Raji (cell line): Measurements from ENCODE around the gene ELFN2.

Experiments
- POLR2A ChIP-seq: IDR thresholded peaks from 2 replicates; pipeline ENCODE4 v1.6.1; 2011; ENCODE audit warnings: low read depth, low read length, control low read depth; ENCODE audit not compliant: insufficient read depth

ELFN2 gene

DNA sequence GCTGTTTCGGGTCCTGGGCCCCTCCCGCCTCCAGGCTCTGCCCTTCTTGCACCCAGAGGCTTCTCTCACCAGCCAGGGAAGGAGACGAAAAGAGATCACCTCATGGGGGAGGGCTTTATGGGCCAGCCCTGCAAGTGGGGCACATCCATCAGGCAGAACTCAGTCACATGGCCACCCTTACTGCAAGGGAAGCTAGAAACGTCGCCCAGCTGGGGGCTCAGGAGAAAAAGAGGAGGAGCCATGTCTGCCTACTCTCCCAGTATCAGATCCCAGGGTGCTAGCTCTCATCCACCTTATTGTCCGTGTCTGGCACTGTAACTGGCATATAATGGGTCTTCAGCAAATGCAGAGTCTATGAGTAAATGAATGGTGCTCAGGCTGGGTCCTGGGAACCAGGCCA, 34.7 kb upstream of the ELFN2 start:
- TF ChIP-seq POLR2A = no peak

DNA sequence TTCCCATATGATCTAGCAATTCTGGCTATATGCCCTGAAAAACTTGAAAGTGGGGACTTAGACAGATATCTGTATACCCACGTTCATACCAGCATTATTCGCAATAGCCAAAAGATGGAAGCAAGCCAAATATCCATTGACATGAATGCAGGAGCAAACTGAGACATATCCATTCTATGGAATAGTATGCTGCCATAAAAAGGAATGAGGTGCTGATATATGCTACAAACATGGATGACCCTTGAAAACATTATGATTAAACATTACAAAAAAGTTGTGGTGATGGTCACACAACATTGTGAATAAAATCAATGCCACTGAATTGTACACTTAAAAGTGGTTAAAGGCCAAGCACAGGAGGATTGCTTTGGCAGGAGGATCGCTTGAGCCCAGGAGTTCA, 33.4 kb upstream of the ELFN2 start:
- TF ChIP-seq POLR2A = no peak

DNA sequence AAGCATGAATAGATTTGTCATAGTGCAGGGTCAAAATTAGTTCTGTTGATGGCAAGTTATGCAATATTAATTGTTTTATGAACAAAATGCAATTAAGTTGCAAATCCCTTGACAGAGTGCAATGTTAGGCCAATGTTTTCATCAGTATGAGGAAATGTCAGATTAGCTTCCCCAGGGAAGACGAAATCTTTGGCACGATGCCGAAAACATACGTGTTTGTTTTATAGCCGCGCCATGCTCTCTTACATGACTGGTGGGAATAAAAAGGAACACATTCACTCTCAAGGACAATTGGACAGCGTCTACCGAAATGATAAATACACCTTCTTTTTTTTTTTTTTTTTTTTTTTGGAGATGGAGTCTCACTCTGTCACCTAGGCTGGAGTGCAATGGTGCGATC, 31.9 kb upstream of the ELFN2 start:
- TF ChIP-seq POLR2A = no peak

DNA sequence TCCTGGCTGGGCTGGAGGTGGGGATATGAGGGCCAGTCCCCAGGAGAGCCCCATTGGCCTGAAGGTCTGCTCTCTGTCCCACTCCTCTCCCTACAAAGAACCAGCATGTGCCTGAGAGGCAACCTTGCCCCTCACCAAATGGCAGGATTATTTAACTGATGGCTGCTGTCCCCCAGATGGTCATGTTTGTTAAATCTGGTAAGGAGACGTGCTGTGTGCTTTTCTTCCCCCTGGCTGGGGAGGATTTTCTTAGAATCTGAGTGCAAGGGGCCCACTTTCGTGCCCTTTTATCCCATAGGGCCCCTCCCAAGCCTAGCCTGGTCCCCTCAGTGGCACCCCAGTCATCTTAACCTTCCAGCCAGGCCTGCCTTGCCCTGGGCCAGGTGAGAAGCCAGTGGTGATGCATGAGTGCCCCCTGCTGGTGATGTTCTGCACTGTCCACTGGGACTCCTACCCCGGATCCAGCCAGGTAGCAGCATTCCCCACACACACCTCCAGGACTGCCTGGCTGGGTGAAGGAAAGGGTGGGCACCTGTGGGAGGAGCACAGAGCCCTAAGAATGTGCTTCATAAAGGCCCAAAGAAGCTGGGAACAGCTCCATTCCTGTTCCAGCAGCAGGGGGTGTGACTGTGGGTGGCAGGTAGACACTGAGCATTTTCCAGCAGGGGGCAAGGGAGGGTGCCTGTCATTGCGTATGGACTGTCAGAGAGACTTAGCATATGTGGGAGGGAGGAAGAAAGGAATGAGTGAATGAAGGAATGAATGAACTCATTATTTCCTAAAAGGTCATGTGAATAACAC, 30.0 kb upstream of the ELFN2 start:
- TF ChIP-seq POLR2A = no peak

DNA sequence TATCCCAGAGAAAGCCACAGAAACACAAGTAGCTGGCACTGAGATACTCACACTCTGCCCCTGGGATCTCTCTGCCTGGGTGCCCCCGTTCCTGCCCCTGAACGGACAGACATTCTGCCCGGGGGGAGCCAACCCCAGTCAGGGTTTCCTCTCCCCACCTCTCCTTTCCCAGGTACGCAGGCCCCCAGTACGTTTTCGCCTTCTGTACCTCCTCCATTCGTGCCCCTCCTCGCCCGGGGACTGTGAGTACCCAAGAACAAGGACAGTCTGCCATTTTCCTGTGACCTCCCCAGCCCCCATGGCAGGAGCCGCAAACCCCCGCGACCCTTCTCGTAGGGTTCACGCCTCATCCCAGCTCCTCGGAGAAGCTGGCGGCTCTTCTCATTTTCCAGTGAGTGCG, 29.1 kb upstream of the ELFN2 start:
- no peak for TF ChIP-seq POLR2A

DNA sequence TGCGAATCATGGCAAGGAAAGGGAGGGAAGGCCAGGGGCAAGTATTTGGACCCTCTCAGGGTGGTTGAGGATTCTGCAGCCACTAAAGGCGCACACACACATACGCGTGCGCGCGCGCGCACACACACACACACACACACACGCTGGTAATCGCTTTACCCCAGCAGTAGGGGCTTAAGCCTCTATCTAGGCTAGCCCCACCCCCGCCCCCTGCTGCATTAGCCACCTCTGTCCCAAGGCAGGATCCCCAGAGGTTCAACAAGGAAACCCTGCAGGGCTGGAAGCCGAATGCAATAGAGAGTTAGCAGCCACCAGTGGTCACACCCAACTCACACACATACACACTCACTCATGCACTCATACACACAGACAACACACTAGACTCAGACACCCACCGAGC, 28.6 kb upstream of the ELFN2 start:
- no peak for TF ChIP-seq POLR2A

DNA sequence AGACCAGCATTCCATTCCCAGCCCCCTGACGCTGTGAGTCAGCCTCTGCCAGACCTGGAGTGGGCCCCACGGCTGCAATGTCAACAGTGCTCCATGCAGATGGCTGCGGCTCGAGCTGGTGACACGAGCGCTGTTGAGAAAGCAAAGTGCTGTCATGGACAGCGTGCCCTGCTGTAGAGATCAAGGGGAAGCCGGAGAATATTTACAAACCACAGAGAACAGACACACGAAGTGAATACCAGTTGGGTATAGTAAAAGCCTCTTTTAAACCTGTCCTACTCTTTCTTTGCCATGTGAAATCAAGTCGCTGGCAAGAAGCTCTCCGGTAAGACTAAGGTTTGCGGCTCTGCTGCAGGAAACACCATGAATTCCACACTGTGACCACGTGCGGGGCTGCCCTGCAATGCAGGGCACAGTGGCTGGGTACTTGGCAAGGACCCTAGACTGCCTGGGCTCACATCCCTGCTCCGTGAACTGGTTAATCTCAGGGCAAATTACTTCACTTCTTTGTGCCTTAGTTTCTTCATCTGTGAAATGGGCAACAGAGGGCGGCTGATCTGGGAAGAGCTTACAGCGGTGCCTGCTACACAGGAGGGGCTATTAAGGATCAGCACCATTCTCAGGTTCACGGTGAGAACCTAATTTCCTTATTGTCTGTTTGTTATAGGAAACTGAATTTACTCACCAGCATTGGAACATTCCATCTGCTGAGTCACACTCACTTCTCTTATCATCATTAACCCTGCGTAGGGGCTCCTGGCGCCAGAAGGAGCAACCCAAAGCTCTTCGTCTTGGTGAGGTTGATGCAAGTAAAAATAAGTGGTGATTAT, 27.8 kb upstream of the ELFN2 start:
- TF ChIP-seq POLR2A = no peak

DNA sequence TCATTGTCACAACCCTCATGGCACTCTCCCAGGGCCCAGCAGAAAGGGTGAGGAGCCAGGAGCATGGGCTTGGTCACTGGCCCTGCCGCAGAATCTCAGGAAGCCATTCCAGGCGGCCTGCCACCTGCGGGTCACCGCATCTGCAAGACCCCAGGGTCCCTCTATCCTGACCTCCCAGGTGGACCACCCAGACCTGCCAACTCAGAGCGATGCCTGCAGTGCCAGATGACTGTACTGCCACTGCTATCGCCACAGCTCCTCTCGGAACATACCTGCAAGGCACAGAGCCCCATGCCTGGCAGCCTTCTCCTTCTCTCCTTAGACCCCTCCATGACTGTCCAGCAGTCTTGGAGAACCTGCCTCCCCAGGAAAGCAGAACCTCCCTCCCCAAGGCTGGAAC, 26.4 kb upstream of the ELFN2 start:
- no peak for TF ChIP-seq POLR2A

DNA sequence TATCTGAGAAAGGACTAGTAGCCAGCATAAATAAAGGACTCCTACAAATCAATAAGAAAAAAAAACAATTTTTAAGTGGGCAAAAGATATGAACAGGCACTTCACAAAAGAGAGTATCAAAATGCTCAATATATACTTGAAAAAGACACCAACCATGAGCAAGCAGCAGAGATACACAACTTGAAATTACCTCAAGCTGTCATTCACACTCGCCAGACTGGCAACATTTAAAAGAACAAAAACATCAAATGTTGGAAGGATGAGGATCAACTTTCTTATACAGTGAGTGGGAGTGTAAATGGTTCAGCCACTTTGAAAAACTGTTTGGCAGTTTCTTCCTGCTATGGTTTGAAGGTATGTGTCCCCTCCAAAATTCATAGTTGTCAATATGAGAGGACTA, 23.9 kb upstream of the ELFN2 start:
- no peak for TF ChIP-seq POLR2A

DNA sequence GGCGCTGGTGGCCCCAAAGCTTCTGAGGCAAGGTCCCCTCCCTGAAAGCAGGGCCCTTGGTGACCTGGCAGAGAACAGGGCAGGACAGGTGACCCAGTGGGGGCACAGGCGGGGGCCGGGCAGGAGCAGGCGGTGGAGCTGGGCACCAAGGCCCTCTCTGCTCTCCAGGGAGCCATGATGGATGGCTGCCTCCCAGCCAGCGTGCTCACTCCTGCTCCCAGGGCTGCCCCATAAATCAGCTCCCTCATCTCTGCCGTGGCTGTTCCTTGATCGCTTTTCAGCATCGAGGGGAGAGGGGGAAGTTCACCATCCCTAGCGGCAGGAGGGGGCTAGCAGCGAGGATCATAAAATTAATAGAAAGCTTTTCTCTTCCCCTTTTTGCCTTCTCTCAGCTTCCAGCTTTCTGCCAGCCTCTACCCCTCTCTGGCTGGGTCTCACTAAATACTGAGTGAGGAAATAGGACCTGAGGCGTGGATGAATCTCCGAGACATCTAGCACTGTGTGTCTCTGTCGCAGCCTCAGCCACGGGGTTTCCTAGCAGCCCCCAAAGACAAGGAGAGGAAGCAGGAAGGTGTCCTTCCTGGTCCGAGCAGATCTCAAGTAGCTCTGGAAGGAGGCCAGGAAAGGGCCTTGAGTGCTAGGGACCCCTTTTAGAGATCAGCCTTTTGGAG, 22.2 kb upstream of the ELFN2 start:
- TF ChIP-seq POLR2A = no peak

DNA sequence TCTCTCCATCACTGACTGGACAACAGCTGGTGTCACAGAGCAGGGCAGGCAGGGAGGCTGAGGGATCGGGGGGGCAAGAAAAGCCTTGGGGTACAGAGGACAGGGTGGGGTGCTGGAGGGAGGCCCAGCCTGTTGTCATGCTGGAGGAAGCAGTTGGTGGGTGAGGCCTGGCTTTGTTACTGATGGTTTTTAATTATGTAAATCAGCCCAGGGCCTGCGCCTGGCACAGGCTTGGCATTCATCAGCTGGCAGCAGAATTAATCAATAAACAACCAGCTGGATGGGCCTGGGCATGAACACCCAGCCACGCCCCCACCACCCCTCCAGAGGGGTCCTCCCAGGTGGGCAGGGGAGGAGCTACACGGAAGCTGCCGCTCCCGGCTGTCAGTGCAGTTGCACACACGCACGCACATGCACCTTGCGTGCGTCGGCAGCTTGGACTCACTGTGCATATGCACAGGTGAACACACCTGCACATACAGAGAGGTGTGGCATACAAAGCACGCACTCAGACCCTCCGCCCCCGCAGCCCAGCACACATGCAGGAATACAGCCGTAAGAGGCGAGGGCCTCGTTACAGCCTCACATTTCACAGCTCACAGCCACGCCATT, 21.3 kb upstream of the ELFN2 start:
- no peak for TF ChIP-seq POLR2A

DNA sequence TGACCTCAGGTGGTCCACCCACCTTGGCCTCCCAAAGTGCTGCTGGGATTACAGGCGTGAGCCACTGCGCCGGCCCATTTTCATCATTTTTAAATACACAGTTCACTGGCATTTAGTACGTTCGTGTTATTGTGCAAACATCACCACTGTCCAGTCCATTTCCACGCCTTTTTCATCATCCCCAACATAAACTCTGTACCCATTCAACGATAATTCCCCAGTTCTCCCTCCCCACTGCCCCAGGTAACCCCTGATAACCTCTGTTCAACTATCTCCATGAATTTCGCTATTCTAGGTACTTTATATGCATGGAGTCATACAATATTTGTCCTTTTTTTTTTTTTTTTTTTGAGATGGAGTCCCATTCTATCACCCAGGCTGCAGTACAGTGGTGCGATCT, 18.2 kb upstream of the ELFN2 start:
- TF ChIP-seq POLR2A = no peak

DNA sequence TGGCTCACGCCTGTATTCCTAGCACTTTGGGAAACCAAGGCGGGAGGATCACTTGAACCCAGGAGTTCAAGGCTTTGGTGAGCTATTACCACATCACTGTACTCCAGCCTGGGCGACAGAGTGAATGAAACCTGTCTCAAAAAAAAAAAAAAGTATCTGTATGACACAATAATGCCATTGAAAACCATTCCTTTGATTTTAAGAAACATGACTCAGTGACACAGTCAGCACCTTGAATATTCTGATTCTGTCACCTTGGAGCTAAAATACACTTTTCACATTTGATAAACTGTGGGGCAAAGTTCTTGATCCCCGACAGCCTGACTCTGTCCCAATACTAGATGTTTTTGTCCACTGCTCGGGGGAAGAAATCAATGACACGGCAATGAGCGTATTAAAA, 16.7 kb upstream of the ELFN2 start:
- no peak for TF ChIP-seq POLR2A

DNA sequence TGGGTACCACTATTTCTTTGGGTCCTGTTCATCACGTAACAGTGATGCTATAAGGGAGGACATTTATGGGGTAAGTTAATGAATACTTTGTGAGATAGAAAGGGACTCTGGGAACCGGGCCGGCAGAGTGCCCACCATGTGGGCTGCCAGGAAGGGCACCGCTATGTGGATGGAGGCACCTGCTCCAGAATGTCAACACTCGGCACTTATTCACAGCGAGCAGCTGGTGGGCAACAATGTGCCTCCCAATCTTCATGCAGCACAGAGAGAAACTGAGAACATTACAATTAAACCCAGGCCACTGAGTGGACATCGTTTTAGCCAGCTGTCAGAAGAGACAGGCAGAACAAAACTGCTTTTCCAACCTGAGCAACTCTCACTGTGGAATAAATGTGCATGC, 15.8 kb upstream of the ELFN2 start:
- TF ChIP-seq POLR2A = no peak

DNA sequence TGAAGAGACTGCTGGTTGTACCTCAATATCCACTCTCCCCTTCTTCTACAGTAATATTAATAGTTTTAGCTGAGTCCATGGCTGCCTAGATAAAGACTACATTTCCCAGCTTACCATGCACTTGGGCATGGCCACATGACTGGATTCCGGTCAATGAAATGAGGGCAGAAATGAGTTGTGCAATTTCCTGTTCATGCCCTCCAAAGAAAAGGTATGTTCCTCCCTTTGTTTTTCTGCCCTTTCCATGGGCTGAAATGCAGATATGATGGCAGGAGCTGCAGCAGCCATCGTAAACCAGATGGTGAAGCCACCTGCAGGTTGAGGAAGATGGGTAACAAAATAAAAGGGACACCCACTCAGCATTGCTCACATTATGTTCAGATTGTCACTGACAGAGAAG, 15.3 kb upstream of the ELFN2 start:
- no peak for TF ChIP-seq POLR2A
